T-helper 22 cell (primary cell): ENCODE measurements around the gene TMEM37.

Experiments
- DNase-seq: peaks from one replicate; pipeline ENCODE4 v3.0.0-alpha.2; 2020; ENCODE audit warnings: low read depth

The TMEM37 gene

DNA sequence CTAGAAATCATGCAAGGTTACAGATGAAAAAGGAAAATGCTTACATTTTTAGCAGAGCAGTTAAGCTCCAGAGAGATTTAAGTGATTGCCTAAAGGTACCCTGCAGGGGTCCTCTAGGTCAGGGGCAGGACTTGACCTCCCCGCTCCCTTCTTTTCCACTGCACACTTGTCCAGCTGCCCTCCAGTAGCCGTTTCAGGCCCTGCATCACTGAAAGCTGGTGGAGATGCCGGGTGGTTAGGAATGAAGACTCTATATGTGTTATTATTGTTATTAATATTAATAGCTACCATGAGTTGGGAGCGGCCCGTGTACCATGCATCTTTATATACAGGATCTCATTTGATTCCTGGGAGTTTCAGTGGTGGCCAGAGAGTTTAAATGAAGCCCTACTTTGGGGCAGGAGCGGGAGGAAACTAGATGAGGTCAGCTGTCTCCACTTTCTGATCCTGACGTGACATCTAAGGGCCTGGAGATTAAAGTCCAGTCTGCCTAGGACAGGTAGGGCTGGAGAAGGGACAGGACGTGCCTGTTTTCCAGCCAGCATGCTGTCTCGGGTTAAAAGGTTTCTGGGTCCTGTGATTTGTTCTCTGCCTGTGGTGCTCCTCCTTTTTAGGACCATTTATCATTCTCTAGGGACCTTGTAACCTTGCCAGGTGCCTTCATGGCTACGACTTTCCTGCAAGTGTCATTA is 2.1 kb downstream of the TMEM37 start:
- no peak for DNase-seq

DNA sequence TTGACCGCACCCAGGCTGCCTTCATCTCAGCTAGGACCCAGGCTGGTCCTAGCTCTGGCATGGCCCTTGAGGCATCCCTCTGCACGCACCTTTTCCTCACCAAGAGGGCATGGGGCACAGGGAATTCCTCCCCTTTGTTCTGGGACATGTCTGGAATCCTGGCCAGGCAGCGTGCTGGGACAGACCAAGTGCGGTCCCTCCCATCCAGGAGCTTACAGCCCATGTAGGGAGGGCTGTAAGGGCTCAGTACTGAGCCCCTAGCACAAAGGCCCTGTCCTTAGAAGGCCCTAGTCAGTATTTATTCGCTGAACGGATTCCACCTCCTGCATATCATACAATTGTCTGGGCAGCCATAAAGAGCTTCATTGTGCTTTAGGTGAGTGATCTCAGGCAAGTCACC is 3.0 kb downstream of the TMEM37 start:
- DNase-seq: no peak

DNA sequence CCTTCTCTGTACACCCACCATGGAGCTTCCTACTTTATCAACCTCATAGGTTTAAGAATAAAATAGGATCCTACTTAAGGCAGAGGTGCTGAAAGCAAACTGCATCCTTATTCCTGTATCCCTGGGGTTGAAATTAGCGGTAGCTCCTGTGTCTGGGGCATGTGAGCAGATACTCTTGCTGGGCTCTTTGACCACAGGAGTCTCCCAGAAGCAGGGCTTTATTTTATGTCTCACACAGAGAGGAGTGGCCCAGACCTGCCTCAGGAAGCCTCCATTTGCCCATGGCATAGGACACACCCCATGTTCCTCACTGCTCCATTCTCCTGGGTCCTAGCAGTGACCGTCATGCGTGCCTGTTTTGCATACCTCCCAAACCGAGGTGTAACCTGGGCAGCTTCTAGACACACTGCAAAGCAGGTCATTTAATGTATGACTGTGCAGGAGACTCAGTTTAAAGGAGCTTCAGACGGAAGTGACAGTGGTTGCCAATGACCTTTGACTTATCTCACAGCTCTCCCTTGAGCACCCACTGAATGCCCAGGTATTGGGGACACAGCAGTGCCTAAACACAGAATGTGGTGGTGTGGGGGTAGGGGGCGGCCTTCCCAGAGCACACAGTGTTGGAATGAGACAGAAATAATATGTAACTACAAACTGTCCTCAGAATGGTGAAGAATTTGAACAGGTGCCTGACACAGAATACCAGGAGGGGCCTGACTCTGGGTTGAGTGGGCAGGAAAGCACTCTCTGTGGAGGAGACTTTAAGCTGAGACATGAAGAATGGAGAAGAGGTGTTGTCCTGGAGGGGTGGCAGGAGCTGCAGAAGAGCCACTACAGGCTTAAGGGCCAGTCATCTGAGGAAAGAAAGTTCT is 3.7 kb downstream of the TMEM37 start:
- no peak for DNase-seq

DNA sequence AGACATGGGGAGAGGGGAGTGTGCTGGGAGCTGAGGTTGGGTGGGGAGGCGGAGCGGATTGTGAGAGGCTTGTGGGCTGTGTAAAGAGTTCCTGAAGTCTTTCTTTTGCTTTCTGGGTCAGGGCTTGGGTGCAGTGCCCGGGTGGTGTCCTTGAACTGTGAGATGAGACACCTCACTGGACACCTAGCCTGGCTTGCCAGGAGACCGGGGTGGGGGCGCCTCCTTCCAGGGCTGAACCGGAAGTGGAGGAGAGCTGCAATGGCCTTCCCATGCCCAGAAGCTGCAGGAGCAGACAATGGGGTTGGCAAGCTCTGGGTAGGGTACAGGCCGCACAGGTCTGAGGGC is 4.3 kb downstream of the TMEM37 start:
- no peak for DNase-seq

DNA sequence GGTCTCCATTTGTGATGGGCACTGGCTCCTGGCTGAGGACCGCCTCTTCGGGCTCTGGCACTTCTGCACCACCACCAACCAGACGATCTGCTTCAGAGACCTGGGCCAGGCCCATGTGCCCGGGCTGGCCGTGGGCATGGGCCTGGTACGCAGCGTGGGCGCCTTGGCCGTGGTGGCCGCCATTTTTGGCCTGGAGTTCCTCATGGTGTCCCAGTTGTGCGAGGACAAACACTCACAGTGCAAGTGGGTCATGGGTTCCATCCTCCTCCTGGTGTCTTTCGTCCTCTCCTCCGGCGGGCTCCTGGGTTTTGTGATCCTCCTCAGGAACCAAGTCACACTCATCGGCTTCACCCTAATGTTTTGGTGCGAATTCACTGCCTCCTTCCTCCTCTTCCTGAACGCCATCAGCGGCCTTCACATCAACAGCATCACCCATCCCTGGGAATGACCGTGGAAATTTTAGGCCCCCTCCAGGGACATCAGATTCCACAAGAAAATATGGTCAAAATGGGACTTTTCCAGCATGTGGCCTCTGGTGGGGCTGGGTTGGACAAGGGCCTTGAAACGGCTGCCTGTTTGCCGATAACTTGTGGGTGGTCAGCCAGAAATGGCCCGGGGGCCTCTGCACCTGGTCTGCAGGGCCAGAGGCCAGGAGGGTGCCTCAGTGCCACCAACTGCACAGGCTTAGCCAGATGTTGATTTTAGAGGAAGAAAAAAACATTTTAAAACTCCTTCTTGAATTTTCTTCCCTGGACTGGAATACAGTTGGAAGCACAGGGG is 5.5 kb downstream of the TMEM37 start:
- no peak for DNase-seq

DNA sequence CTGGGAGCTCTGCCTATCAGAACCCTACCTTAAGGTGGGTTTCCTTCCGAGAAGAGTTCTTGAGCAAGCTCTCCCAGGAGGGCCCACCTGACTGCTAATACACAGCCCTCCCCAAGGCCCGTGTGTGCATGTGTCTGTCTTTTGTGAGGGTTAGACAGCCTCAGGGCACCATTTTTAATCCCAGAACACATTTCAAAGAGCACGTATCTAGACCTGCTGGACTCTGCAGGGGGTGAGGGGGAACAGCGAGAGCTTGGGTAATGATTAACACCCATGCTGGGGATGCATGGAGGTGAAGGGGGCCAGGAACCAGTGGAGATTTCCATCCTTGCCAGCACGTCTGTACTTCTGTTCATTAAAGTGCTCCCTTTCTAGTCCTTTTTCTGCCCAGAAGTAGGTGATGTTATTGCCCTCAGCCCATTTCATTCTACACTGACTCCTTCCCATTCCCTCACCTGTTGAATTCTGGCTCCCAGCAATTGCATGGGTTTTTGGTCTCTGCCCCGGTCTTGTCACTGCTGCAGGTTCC is 6.5 kb downstream of the TMEM37 start:
- DNase-seq: no peak

DNA sequence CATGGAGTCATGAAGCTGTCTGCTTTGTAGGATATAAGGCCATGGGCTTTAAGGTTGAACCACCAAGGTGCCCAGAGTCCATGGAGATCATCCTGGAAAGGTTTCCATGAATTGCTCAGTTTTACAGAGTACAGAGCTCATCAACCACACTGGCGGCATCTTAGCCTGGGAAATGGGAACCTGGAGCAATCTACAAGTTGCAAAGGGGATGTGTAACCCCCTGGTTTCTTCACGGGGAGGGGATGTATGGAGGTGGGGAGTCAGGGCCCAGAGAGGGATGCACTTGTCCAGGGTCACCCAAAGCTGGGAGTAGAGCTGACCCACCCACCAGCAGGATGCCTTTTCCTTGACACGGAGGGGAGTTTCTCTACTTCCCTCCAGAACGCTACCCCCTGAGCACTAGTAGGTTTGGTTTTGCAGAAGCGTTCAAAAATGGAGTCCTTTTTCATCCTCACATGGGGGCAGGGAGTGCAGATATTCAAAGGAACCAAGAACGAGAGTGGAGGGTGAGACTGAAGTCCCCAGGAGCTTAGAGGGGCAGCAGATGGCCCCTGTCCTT is 7.2 kb downstream of the TMEM37 start:
- DNase-seq: no peak

DNA sequence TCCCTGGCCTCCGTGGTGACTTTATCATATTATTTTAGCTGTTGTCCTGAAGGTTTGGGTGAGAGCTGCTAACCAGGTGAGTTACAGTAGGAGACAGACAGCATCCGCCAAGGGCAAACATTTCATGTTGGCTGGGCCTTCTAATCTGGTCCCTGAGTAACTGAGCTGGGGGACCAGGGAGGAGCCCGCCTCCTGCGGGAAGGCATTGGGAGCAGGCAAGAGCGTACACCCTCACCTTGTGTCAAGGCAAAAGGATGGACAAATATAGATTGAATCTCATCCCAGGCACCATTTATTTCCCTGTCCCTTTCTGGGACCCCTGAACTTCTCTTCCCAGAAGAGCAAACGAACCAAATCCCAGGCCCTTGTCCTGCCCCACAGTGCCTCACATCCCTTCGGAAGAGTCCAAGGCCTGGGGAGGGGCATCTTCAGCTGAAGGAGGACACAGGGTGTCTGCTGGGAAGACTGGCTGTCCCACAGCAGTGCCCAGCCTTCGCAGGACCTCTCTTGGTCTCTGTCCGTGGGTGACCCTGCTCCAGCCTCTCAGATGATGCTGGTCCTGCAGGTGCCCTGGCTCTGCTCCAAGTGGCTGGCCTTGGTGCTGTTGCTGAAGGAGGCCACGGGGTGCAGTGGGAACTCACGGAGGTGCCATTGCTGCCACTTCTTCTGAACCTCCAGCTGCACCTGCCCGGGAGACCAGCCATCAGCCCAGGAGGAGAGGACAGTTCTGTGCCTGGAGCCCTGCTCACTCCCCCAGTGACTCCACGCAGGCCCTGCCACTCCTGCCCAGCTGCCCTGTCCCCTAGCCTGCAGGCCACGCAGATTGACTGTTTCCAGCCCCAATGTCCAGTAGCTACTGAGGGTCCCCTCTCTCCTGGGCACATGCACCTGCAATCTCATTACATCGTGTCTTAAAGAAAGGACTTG is 8.2 kb downstream of the TMEM37 start:
- no peak for DNase-seq

DNA sequence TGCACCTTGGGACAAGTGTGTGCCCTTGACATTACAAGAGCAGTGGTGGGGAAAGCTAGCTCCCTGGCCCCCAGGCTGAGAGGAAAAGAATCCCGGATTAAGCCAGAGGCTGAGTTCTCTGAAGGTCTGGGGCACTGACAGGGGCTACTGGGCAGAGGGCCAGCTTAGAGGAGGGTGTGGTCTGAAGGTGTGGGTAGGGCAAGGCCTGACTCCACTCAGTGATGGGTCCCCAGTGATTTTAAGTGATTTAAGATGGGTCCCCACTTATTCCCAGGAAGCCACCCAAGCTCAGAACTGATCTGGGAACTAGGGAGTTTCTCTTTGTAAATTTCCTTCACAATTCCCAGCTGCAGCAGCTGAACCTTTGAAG is 8.8 kb downstream of the TMEM37 start:
- no peak for DNase-seq

DNA sequence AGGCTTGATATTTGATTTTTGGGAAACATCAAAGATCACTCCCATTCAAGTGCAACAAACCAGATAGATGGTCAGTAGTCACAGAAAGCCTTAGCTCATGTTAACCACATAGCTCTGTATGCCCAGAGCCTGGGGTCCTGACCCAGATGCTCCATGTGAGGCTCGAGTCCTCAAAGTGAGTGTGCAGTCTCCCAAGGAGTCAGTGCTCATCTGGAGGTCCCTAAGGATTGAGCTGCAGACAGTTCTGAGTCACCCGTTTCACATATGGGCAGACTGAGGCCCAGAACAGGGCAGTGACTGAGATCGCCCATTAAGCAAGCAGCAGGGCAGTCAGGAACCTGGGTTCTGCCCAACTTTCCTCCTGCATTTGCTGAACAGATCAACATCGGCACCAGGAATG is 9.2 kb downstream of the TMEM37 start:
- DNase-seq: no peak

DNA sequence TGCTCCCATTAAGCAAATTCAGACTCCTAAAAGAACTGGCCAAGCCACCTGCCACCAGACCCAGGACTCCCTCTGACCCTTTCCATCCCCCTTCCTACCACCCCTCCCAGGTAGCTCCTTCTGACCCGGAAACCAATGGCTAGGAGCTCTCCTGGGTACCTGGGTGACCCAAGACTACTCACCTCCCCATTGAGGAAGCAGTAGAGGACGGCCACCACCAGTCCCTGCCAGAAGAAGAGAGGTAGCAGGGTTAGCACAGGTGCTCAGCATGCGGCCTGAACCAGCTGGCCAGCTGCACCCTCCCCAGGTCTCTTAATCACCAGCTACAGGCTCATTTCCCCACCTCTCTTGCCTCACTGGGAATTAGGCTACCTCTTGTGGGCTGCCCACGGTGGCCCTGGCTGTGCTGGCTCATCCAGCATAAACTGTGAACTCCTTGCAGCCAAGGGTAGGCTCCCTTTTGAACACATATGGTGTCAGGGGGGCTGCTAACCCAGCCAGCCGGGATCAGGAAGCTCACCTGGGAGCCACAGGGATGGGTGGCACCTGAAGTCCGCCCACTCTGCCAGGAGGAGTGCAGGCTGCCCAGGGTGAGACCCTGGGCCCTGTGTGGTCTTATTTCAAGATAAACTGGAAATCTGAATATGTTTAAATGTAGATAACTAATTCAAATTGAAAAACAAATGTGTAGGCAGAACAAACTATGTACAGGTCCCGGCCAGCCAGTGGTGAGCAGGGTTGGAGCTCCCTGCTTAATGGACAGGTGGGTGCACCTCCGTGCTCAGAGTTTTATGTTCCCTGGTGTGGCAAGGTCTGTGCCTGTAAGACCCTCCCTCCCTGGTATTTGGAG is 9.9 kb downstream of the TMEM37 start:
- no peak for DNase-seq

DNA sequence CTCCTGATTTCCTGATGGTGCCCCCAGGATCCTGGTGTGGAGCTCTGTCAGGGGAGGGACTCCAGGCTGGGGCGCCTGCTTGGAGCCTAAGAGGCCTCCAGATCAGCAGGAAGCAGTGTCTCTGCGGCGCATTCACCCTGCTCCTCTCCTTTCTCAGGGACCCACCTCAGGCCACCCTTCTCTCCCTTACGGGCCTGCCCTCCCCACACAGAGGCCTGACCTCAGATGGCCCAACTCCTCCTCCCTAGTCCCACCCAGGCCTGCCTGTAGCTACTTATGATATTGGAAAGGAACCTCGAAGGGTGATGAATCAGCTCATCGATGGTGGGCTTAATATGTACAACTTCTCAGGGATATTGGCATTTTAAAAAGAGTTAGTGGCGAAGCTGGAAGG is 10.6 kb downstream of the TMEM37 start:
- no peak for DNase-seq

DNA sequence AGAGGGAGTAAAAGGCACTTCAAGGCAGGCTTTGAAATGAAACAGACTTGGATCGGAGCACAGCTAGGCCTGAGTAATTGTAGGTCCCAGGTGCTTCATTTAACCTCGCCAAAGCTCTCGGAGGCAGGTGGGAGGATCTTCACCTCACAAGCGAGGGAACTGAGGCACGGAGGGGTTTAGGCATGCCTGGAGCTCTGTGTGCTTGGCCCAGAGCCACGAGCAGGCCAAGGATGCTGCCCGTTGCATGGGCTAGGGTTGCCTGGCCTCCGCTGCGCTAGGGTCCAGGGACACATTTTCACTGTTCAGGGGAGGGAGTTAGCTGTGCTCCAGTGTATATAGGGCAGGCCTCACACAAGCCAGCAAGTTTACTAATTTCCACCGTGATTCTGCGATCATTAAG is 11.2 kb downstream of the TMEM37 start:
- no peak for DNase-seq

DNA sequence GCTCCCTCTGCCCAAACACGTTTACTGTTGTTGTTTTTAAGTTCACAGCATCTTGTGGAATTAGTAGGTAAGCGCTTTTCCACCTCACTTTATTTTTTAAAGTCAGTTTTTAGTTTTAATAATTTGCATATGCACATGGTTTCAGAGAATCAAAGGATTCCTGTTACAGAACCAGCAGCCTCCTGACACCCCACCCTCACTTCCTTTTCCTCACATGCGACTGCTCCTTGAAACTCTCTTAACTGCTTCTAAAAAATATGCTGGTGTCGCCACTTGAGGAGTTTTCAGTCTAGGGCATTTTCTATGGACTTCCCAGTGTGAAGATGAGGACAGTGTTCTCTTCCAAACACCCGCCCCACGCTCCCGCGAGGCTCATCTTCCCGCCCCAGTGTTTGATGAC is 14.4 kb downstream of the TMEM37 start:
- no peak for DNase-seq

DNA sequence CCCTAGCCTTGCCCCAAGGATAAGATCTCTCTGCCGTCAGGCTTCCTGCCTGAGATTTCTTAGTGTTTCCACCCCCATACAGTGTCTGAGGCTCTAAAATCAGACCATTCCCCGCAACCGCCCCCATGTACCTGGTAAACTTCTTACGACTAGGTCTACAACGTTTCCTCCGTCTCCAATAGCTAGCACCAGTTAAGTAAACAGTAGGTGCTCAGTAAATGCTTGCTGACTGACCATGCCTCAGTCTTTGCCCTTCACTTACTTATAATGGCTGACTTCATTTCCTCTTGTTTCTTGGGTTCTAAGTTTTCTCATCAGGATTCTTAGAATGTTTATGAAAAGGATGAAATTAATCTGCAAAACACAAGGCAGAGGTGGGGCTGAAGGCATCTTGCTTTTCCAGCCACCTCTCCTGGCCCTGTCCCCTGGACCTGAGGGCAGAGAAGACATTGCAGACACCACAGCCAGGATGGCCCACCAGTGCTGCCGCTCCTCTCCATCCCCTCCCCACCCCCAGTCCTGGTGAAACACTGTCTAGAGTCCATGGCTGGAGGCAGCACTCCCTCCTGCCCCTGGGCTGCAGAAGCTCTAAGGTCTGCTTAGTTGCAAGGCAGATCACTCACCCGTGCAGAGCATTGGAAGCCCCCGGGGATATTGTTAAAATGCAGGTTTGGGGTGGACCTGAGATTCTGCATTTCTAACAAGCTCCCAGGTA is 16.9 kb downstream of the TMEM37 start:
- DNase-seq: no peak

DNA sequence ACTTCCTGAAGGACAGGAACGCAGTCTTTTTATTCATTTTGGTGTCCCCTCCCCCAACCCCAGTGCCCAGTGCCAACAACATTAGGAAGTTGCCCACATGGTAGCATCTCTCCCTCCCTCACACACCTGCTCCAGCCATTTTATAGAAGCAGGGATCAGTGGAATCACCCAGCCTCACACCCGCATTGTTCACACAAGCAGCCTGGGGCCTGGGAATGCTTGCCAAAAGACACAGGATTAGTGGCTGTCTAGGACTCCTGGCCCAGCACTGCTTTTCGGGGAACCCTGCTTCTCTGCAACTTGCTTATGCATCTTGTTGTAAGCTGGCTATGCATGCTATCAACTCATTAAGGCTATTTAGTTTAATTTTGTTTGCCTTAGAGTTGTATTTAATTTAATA is 17.9 kb downstream of the TMEM37 start:
- no peak for DNase-seq

DNA sequence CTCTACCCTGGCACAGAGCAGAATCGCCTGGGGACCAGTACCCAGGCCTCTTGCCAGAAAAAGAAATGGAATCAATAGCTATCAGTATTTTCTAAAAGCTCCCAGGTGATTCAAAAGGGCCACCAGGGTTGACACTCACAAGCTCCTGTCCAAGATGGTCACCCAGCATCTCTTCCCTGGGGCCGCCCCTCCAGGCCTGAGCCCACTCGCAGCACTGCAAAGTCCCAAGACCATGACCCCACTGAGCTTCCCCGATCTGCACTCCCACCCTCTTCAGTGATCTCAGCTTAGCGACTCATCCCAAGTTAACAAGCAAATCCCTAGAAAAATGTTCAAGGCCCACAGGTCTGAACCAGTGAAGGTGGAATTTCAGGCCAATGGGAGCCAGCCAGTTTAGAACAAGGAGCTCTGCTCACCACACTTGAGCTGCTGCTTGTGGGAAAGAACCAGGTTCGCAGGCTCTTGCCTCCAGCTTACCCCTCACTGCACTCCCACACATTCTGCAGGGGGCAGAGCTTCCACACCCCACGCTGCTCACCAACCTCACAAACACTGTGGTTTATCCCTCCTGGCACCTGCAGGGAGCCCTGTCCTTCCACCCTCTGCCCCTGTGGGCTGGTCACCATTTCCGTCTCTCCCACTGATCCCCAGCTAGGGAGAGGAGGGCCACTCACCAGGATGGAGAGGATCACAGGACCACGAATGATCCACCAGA is 19.8 kb downstream of the TMEM37 start:
- no peak for DNase-seq

DNA sequence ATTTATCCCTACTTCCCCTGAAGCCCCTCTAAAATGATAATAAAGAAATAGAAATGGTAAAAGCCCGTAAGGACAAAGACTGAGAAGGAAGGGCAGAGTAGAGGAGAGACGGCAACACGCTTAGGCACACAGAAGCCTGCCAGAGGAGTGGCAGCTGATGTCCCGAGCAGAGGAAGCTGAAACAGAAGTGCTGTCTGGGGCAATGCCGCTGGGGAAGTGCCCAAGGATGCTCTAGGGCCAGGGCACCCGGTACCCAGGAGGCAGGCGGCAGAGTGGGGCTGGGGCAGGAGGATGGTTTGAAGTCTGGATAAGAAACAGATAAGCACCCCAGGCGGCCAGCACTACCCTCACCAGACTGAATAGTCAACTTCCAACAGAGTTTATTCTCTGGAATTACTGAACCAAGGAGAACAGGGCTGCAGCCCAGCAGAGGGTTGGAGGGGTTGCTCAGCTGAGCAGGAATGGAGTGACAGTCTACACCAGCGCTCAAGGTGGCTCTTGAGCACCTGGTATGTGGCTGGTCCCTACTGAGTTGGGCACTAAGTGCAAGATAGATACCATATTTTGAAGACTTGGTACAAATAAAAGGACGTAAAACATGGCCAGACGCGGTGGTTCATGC is 22.4 kb downstream of the TMEM37 start:
- no peak for DNase-seq
